Neuronal stem cell (in vitro differentiated cells): ENCODE data around the gene CXCL12.

ENCODE experiments used
- DNase-seq: peaks from one replicate; pipeline ENCODE4 v3.0.0-alpha.2; 2013; ENCODE audit warnings: low spot score
- H2AFZ ChIP-seq: one replicate; pipeline ENCODE4 v1.6.1; 2013; ENCODE audit warnings: mild to moderate bottlenecking, low read length, inconsistent platforms
- H2AK5ac ChIP-seq: 2 replicates; pipeline ENCODE4 v1.6.1; 2013; ENCODE audit warnings: low read depth, mild to moderate bottlenecking, inconsistent platforms, low read length, moderate library complexity, mixed read lengths
- H2BK120ac ChIP-seq: 2 replicates; pipeline ENCODE4 v1.6.1; 2013; ENCODE audit warnings: low read depth, mild to moderate bottlenecking, inconsistent platforms, low read length, moderate library complexity, mixed read lengths
- H2BK12ac ChIP-seq: one replicate; pipeline ENCODE4 v1.6.1; 2013; ENCODE audit warnings: low read length, inconsistent platforms
- H2BK15ac ChIP-seq: 2 replicates; pipeline ENCODE4 v1.6.1; 2013; ENCODE audit warnings: mild to moderate bottlenecking, low read length, inconsistent platforms, mixed read lengths
- H2BK5ac ChIP-seq: one replicate; pipeline ENCODE4 v1.6.1; 2013; ENCODE audit warnings: inconsistent platforms, mild to moderate bottlenecking, low read length, moderate library complexity
- H3K14ac ChIP-seq: one replicate; pipeline ENCODE4 v1.6.1; 2013; ENCODE audit warnings: low read length, inconsistent platforms
- H3K18ac ChIP-seq: 2 replicates; pipeline ENCODE4 v1.6.1; 2013; ENCODE audit warnings: low read length, inconsistent platforms
- H3K23ac ChIP-seq: 2 replicates; pipeline ENCODE4 v1.6.1; 2013; ENCODE audit warnings: low read depth, mild to moderate bottlenecking, mixed read lengths, low read length, inconsistent platforms; ENCODE audit not compliant: poor library complexity
- H3K27ac ChIP-seq: replicated peaks from 3 replicates; pipeline ENCODE4 v1.5.1; 2013; ENCODE audit warnings: low read length, inconsistent platforms
- H3K27me3 ChIP-seq, 3 experiments: 2 replicates each; pipeline ENCODE4 v1.6.1; 2013; ENCODE audit warnings: low read length in 3 of 3, mild to moderate bottlenecking in 2 of 3, inconsistent platforms in 1 of 3, low read depth in 1 of 3, mixed read lengths in 1 of 3, moderate library complexity in 1 of 3; ENCODE audit not compliant: control insufficient read depth in 3 of 3, insufficient read depth in 3 of 3
- H3K36me3 ChIP-seq, 2 donors: replicated peaks in 1 of 2; 2 replicates each; pipeline ENCODE4 v1.6.1; 2013; ENCODE audit warnings: low read length in 2 of 2; ENCODE audit not compliant: control insufficient read depth in 2 of 2, insufficient read depth in 2 of 2
- H3K4ac ChIP-seq: 2 replicates; pipeline ENCODE4 v1.6.1; 2013; ENCODE audit warnings: inconsistent platforms, mild to moderate bottlenecking, low read length, moderate library complexity
- H3K4me1 ChIP-seq, 2 donors: 1 replicate in 1 of 2; 2 replicates in 1 of 2; pipeline ENCODE4 v1.6.1; 2013; ENCODE audit warnings: low read length in 2 of 2, low read depth in 1 of 2; ENCODE audit not compliant: control insufficient read depth in 2 of 2, insufficient read depth in 1 of 2
- H3K4me2 ChIP-seq: one replicate; pipeline ENCODE4 v1.6.1; 2013; ENCODE audit warnings: mild to moderate bottlenecking, low read length, inconsistent platforms; ENCODE audit not compliant: insufficient read depth, poor library complexity, severe bottlenecking
- H3K4me3 ChIP-seq, 2 donors: 2 replicates each; pipeline ENCODE4 v1.5.1; 2013; ENCODE audit warnings: low read length in 2 of 2, mild to moderate bottlenecking in 2 of 2, inconsistent platforms in 1 of 2, moderate library complexity in 1 of 2
- H3K79me1 ChIP-seq: one replicate; pipeline ENCODE4 v1.6.1; 2013; ENCODE audit warnings: low read depth, mild to moderate bottlenecking, inconsistent platforms, low read length, moderate library complexity
- H3K9ac ChIP-seq: one replicate; pipeline ENCODE4 v1.6.1; 2013; ENCODE audit warnings: mild to moderate bottlenecking, low read depth, low read length, inconsistent platforms; ENCODE audit not compliant: poor library complexity
- H3K9me3 ChIP-seq, 2 donors: replicated peaks in 1 of 2; 2 replicates each; pipeline versions ENCODE3 to v1.6.1; 2013; ENCODE audit warnings: low read length in 2 of 2, mild to moderate bottlenecking in 2 of 2, inconsistent platforms in 1 of 2, low read depth in 1 of 2, mixed read lengths in 1 of 2, moderate library complexity in 1 of 2; ENCODE audit not compliant: control insufficient read depth in 2 of 2, insufficient read depth in 1 of 2
- H4K8ac ChIP-seq: one replicate; pipeline ENCODE4 v1.6.1; 2013; ENCODE audit warnings: low read depth, mild to moderate bottlenecking, inconsistent platforms, low read length, moderate library complexity
- H4K91ac ChIP-seq: one replicate; pipeline ENCODE4 v1.6.1; 2013; ENCODE audit warnings: low read length, low read depth, mild to moderate bottlenecking, inconsistent platforms; ENCODE audit not compliant: poor library complexity
- WGBS, 2 donors: extraction: QIAGEN DNeasy Blood & Tissue Kit; methylation state at CpG; one replicate each; pipeline ENCODE4 v1.1.7; 2013; ENCODE audit warnings: missing lambda C conversion rate in 2 of 2, mixed read lengths in 1 of 2; ENCODE audit not compliant: insufficient read length in 2 of 2, insufficient replicate concordance in 1 of 2; ENCODE audit errors: extremely low coverage in 2 of 2; 5-methylcytosine and 5-hydroxymethylcytosine counted together

Gene CXCL12

GRCh38 chr10:44416936-44417335 lies 32.0 kb upstream of the CXCL12 start:
- no peak overlapping the region for H2BK5ac ChIP-seq
- H3K4me1 ChIP-seq: no peaks in the 10 kb centered on the region
- H3K4me3 ChIP-seq: no peak overlapping the region
- no CpG with 5 or more reads among the region's 2 CpGs for WGBS, 2 donors
- H3K27ac ChIP-seq: no peak overlapping the region
- H3K9ac ChIP-seq: no peak overlapping the region
- DNase-seq: no peak
- H2AK5ac ChIP-seq: no peak overlapping the region
- H3K4ac ChIP-seq: no peak overlapping the region
- no peak overlapping the region for H2BK12ac ChIP-seq
- no peak overlapping the region for H3K14ac ChIP-seq
- H2BK15ac ChIP-seq: no peak overlapping the region
- no peaks in the 10 kb centered on the region for H3K27me3 ChIP-seq
- H3K18ac ChIP-seq: no peak overlapping the region
- no peak overlapping the region for H4K91ac ChIP-seq
- H4K8ac ChIP-seq: no peak overlapping the region
- no peak overlapping the region for H3K23ac ChIP-seq
- H2AFZ ChIP-seq: no peak overlapping the region
- H2BK120ac ChIP-seq: no peak overlapping the region
- H3K4me2 ChIP-seq: no peak overlapping the region
- H3K36me3 ChIP-seq: no peaks in the 10 kb centered on the region
- H3K79me1 ChIP-seq: no peaks in the 10 kb centered on the region
- no peaks in the 10 kb centered on the region for H3K9me3 ChIP-seq

GRCh38 chr10:44416021-44416771 lies 31.3 kb upstream of the CXCL12 start:
- Histone ChIP-seq H2BK15ac (no peak overlapping the region), H4K91ac (no peak overlapping the region), H2BK120ac (no peak overlapping the region), H3K27me3 (no peaks in the 10 kb centered on the region), H2AFZ (no peak overlapping the region), H3K36me3 (no peaks in the 10 kb centered on the region), H4K8ac (no peak overlapping the region), H3K27ac (no peak overlapping the region), H3K4me2 (no peak overlapping the region), H3K4me3 (no peak overlapping the region), H3K14ac (no peak overlapping the region), H3K18ac (no peak overlapping the region), H3K4ac (no peak overlapping the region), H2BK12ac (no peak overlapping the region), H2AK5ac (no peak overlapping the region), H3K9ac (no peak overlapping the region), H3K79me1 (no peaks in the 10 kb centered on the region), H3K23ac (no peak overlapping the region), H3K4me1 (no peaks in the 10 kb centered on the region), H3K9me3 (peaks cover 0 to 2% of the 10 kb centered on the region in 2 donors), H2BK5ac (no peak overlapping the region)
- no peak for DNase-seq
- no CpG with 5 or more reads among the region's 7 CpGs for WGBS, 2 donors

- Histone ChIP-seq H4K8ac (no peak overlapping the region), H2BK15ac (no peak overlapping the region), H3K18ac (no peak overlapping the region), H3K9me3 (peaks cover 0 to 2% of the 10 kb centered on the region in 2 donors), H3K4me2 (no peak overlapping the region), H3K4me3 (no peak overlapping the region), H3K4ac (no peak overlapping the region), H2BK12ac (no peak overlapping the region), H3K27ac (no peak overlapping the region), H4K91ac (no peak overlapping the region), H3K36me3 (no peaks in the 10 kb centered on the region), H2AFZ (no peak overlapping the region), H2BK120ac (no peak overlapping the region), H3K9ac (no peak overlapping the region), H3K79me1 (no peaks in the 10 kb centered on the region), H2AK5ac (no peak overlapping the region), H3K14ac (no peak overlapping the region), H2BK5ac (no peak overlapping the region), H3K27me3 (no peaks in the 10 kb centered on the region), H3K4me1 (no peaks in the 10 kb centered on the region), H3K23ac (no peak overlapping the region)
- no peak for DNase-seq
- no CpG with 5 or more reads among the region's 2 CpGs for WGBS, 2 donors
Measured at GRCh38 chr10:44415121-44415520, 30.2 kb upstream of the CXCL12 start.

- H2BK120ac ChIP-seq: no peak overlapping the region
- no peak overlapping the region for H3K18ac ChIP-seq
- H3K4me2 ChIP-seq: no peak overlapping the region
- DNase-seq: no peak
- no peaks in the 10 kb centered on the region for H3K79me1 ChIP-seq
- H3K27me3 ChIP-seq: no peaks in the 10 kb centered on the region
- no peak overlapping the region for H3K14ac ChIP-seq
- no peak overlapping the region for H4K8ac ChIP-seq
- no peak overlapping the region for H2BK15ac ChIP-seq
- no peak overlapping the region for H2BK5ac ChIP-seq
- H3K27ac ChIP-seq: no peak overlapping the region
- no peak overlapping the region for H2BK12ac ChIP-seq
- WGBS, 2 donors: no CpG with 5 or more reads among the region's 1 CpG
- H3K9ac ChIP-seq: no peak overlapping the region
- no peak overlapping the region for H3K4me3 ChIP-seq
- peaks cover 0 to 2% of the 10 kb centered on the region in 2 donors for H3K9me3 ChIP-seq
- H3K36me3 ChIP-seq: no peaks in the 10 kb centered on the region
- H3K4me1 ChIP-seq: no peaks in the 10 kb centered on the region
- no peak overlapping the region for H3K4ac ChIP-seq
- no peak overlapping the region for H3K23ac ChIP-seq
- no peak overlapping the region for H2AFZ ChIP-seq
- H2AK5ac ChIP-seq: no peak overlapping the region
- no peak overlapping the region for H4K91ac ChIP-seq
Measured at GRCh38 chr10:44413416-44413815, 28.5 kb upstream of the CXCL12 start.
